A549 (cell line): ENCODE data around the gene CMTM7. TPM values are rescaled to one million over a fixed set of nuclear protein-coding genes. Genes with fewer than 3 reads are reported as not detected.

Experiments
- ATAC-seq, 2 experiments: fragments of 200-7000 bp in 1 of 2; fragments of >200 bp in 1 of 2; cut with Nextera tagmentation in 1 of 2; cut with Tn5 transposase in 1 of 2; 3 replicates each; pipeline versions ENCODE4 v1.8.0 to v1.9.1; 2018 to 2020; ENCODE audit warnings: mild to moderate bottlenecking in 1 of 2, moderate library complexity in 1 of 2
- CTCF ChIA-PET: fragments of 300-600 bp; sonication (Branson Sonifier 250); formaldehyde crosslinking; extraction: SDS; loops from one replicate; lab custom pipeline; 2021; ENCODE audit warnings: antibody characterized with exemption, inconsistent platforms; lab: Yijun Ruan, JAX
- POLR2A ChIA-PET: fragments of 350-600 bp; formaldehyde crosslinking; extraction: SDS; loops from one replicate; lab custom pipeline; 2021; ENCODE audit warnings: antibody characterized with exemption, inconsistent platforms; lab: Yijun Ruan, JAX
- DNase-seq, 2 experiments: peaks; one replicate each; pipeline versions ENCODE4 v3.0.0 to v3.0.0-alpha.2; 2011 to 2016; ENCODE audit warnings: low read depth in 1 of 2, low spot score in 1 of 2
- FAIRE-seq: peaks from 2 replicates; lab custom pipeline; 2011; peaks lifted over from hg19 to GRCh38; lab: Jason Lieb, UNC
- H3K27ac ChIP-seq, 2 experiments: fragments of >200 bp; sonication (Bioruptor Twin); formaldehyde crosslinking; 3 replicates each; pipeline ENCODE4 v1.5.1; 2016 to 2017
- H3K4me1 ChIP-seq: fragments of >200 bp; sonication (Bioruptor Twin); formaldehyde crosslinking; 3 replicates; pipeline ENCODE4 v1.6.1; 2016
- H3K4me2 ChIP-seq: fragments of >200 bp; sonication (Bioruptor Twin); formaldehyde crosslinking; 3 replicates; pipeline ENCODE4 v1.6.1; 2016
- H3K4me3 ChIP-seq: fragments of >200 bp; sonication (Bioruptor Twin); formaldehyde crosslinking; 3 replicates; pipeline ENCODE4 v1.5.1; 2016
- H3K9me3 ChIP-seq: fragments of >200 bp; sonication (Bioruptor Twin); formaldehyde crosslinking; 3 replicates; pipeline ENCODE4 v1.6.1; 2016
- ATOH8 ChIP-seq: fragments of 250-450 bp; sonication (Bioruptor Pico); IDR thresholded peaks from 2 replicates; pipeline ENCODE4 v1.5.0; 2020; ENCODE audit warnings: low read depth, mild to moderate bottlenecking, moderate library complexity
- CEBPB ChIP-seq, 2 experiments: fragments of >200 bp in 1 of 2; sonication (Bioruptor Twin) in 1 of 2; formaldehyde crosslinking in 1 of 2; IDR thresholded peaks; 2 replicates each; pipeline ENCODE4 v1.6.1; 2012 to 2016
- CHD4 ChIP-seq: fragments of 200-600 bp; sonication (generic); IDR thresholded peaks from 2 replicates; pipeline ENCODE4 v1.6.1; 2016; ENCODE audit warnings: antibody characterized with exemption, mild to moderate bottlenecking, borderline replicate concordance
- EHF ChIP-seq: fragments of 250-450 bp; sonication (Bioruptor Pico); IDR thresholded peaks from 2 replicates; pipeline ENCODE4 v1.5.0; 2020; ENCODE audit warnings: mild to moderate bottlenecking
- EHMT2 ChIP-seq: fragments of 200-600 bp; sonication (generic); IDR thresholded peaks from 2 replicates; pipeline ENCODE4 v1.6.1; 2016; ENCODE audit warnings: antibody characterized with exemption, low read depth, mild to moderate bottlenecking, moderate library complexity
- ESRRA ChIP-seq: fragments of 150-350 bp; IDR thresholded peaks from 2 replicates; pipeline ENCODE4 v1.6.1; 2014; ENCODE audit warnings: mild to moderate bottlenecking, low read length, borderline replicate concordance
- FOSB ChIP-seq: fragments of 250-450 bp; sonication (Bioruptor Pico); IDR thresholded peaks from 2 replicates; pipeline ENCODE4 v1.5.0; 2020; ENCODE audit warnings: mild to moderate bottlenecking, moderate library complexity
- FOXS1 ChIP-seq: fragments of 250-450 bp; sonication (Bioruptor Pico); IDR thresholded peaks from 2 replicates; pipeline ENCODE4 v1.5.0; 2020; ENCODE audit warnings: mild to moderate bottlenecking, moderate library complexity
- HEYL ChIP-seq: fragments of 250-450 bp; sonication (Bioruptor Pico); IDR thresholded peaks from 2 replicates; pipeline ENCODE4 v1.8.0; 2021; ENCODE audit warnings: mild to moderate bottlenecking, moderate library complexity
- HOXA7 ChIP-seq: fragments of 250-450 bp; sonication (Bioruptor Pico); IDR thresholded peaks from 2 replicates; pipeline ENCODE4 v1.5.0; 2020; ENCODE audit warnings: mild to moderate bottlenecking, moderate library complexity
- HOXB13 ChIP-seq: fragments of 250-450 bp; sonication (Bioruptor Pico); IDR thresholded peaks from 2 replicates; pipeline ENCODE4 v1.5.0; 2020; ENCODE audit warnings: low read depth, mild to moderate bottlenecking, moderate library complexity
- JUN ChIP-seq, 2 experiments: fragments of >200 bp; sonication (Bioruptor Twin); formaldehyde crosslinking; IDR thresholded peaks; 2 replicates in 1 of 2; 3 replicates in 1 of 2; pipeline ENCODE4 v1.6.1; 2016 to 2017
- KDM1A ChIP-seq: fragments of 200-600 bp; sonication (generic); IDR thresholded peaks from 2 replicates; pipeline ENCODE4 v1.6.1; 2016; ENCODE audit warnings: low read depth, mild to moderate bottlenecking
- KDM5A ChIP-seq: fragments of 200-600 bp; sonication (generic); IDR thresholded peaks from 2 replicates; pipeline ENCODE4 v1.6.1; 2016; ENCODE audit warnings: antibody characterized with exemption, mild to moderate bottlenecking
- MAFK ChIP-seq: fragments of 450-650 bp; IDR thresholded peaks from 2 replicates; pipeline ENCODE4 v1.6.1; 2014; ENCODE audit not compliant: partially characterized antibody
- MAZ ChIP-seq: fragments of 150-350 bp; IDR thresholded peaks from 2 replicates; pipeline ENCODE4 v1.6.1; 2014; ENCODE audit warnings: antibody characterized with exemption, low read depth, low read length, borderline replicate concordance
- NFE2L2 ChIP-seq: fragments of 150-350 bp; conservative IDR thresholded peaks from 2 replicates; pipeline ENCODE4 v1.6.1; 2014; ENCODE audit warnings: low read length
- POLR2A ChIP-seq: IDR thresholded peaks from 2 replicates; pipeline ENCODE4 v1.6.1; 2012; ENCODE audit warnings: mild to moderate bottlenecking, low read length
- RAD21 ChIP-seq, 2 experiments: fragments of >200 bp in 1 of 2; sonication (Bioruptor Twin) in 1 of 2; formaldehyde crosslinking in 1 of 2; IDR thresholded peaks in 1 of 2; conservative IDR thresholded peaks in 1 of 2; 2 replicates in 1 of 2; 3 replicates in 1 of 2; pipeline ENCODE4 v1.6.1; 2012 to 2018; ENCODE audit warnings: inconsistent platforms in 1 of 2
- RCOR1 ChIP-seq: fragments of 150-350 bp; IDR thresholded peaks from 2 replicates; pipeline ENCODE4 v1.6.1; 2014; ENCODE audit warnings: antibody characterized with exemption, low read length, low read depth
- REST ChIP-seq: fragments of 200-600 bp; sonication (generic); IDR thresholded peaks from 2 replicates; pipeline ENCODE4 v1.6.1; 2016; ENCODE audit warnings: antibody characterized with exemption, mild to moderate bottlenecking, moderate library complexity
- USF2 ChIP-seq: fragments of 450-650 bp; IDR thresholded peaks from 2 replicates; pipeline ENCODE4 v1.6.1; 2014; ENCODE audit warnings: antibody characterized with exemption
- ZC3H11A ChIP-seq: fragments of 450-650 bp; IDR thresholded peaks from 2 replicates; pipeline ENCODE4 v1.6.1; 2014; ENCODE audit warnings: antibody characterized with exemption, mild to moderate bottlenecking
- ZNF302 ChIP-seq: fragments of 250-450 bp; sonication (Bioruptor Pico); IDR thresholded peaks from 2 replicates; pipeline ENCODE4 v1.9.0; 2021; ENCODE audit warnings: inconsistent platforms, mild to moderate bottlenecking, moderate library complexity
- WGBS: methylation state at CpG from one replicate; pipeline ENCODE4 v1.1.6; 2017; ENCODE audit errors: missing lambda C conversion rate; 5-methylcytosine and 5-hydroxymethylcytosine counted together
- polyA plus RNA-seq, 4 experiments: library from polyadenylated mRNA; depleted of rRNA in 3 of 4; stranded (reverse); fragments of >200 nt; fragmentation: RNase III in 1 of 4; extraction: RNeasy Plus Mini Kit Qiagen cat#74134 plus additional on column Dnase treatment in 1 of 4; gene quantifications; 2 replicates in 3 of 4; 3 replicates in 1 of 4; pipeline ENCODE4 v1.2.3, GENCODE V29; 2011 to 2017
- TF ChIP-seq, protein P1 (sequence below): fragments of >200 bp; sonication (Bioruptor Twin); formaldehyde crosslinking; IDR thresholded peaks from 3 replicates; pipeline ENCODE4 v1.6.1; 2016
- TF ChIP-seq, protein P2 (sequence below): IDR thresholded peaks from 2 replicates; pipeline ENCODE4 v1.6.1; 2012

The CMTM7 gene
- polyA plus RNA-seq, 2 of the 4 experiments (the other 2 are of a cell fraction), result 14.2 to 18.7 TPM

DNA sequence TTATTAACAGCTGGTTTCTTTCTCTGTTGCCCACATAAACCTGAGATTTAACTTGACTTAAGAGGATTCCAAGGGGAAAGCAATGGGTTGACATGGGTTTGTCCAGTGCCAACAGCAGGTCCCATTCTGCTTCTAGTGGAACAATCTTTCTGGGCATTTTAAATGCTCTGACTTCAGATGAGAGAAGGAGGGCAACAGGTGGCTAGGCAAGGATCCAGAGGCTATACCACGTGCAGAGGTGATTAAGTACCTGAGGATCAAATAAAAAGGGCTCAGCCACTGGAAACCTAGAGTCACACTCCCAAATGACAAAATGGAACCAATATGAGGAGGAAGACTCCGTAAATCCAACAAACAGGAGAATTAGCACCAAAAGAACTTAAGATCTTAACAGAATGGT is 82.5 kb downstream of the CMTM7 start:
- H3K9me3 ChIP-seq, result no peaks in the 10 kb centered on the region
- TF ChIP-seq NFE2L2 (no peak), REST (no peak), FOSB (no peak), RAD21 (conservative IDR thresholded peaks at IDR 0.05 in 1 of 2, IDR thresholded peaks at IDR 0.05 in 1 of 2) (no peak), ZNF302 (CRISPR knock-in tag) (no peak), USF2 (no peak), ATOH8 (CRISPR knock-in tag) (no peak), RCOR1 (no peak), HEYL (CRISPR knock-in tag) (no peak), ESRRA (no peak), KDM1A (no peak), KDM5A (no peak), EHF (CRISPR knock-in tag) (no peak), FOXS1 (CRISPR knock-in tag) (no peak)
- TF ChIP-seq, protein P1, sequence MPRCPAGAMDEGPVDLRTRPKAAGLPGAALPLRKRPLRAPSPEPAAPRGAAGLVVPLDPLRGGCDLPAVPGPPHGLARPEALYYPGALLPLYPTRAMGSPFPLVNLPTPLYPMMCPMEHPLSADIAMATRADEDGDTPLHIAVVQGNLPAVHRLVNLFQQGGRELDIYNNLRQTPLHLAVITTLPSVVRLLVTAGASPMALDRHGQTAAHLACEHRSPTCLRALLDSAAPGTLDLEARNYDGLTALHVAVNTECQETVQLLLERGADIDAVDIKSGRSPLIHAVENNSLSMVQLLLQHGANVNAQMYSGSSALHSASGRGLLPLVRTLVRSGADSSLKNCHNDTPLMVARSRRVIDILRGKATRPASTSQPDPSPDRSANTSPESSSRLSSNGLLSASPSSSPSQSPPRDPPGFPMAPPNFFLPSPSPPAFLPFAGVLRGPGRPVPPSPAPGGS, result no peak
- no peak overlapping the region for H3K4me2 ChIP-seq
- ChIA-PET POLR2A (no interaction called here), CTCF (no interaction called here)
- H3K4me3 ChIP-seq, result no peak overlapping the region
- 85% methylated on average over 2 of the region's 2 CpGs for WGBS
- peaks cover 15% of the 10 kb centered on the region for H3K4me1 ChIP-seq
- FAIRE-seq, result no peak
- no peak for ATAC-seq
- DNase-seq, result no peak
- H3K27ac ChIP-seq, result no peak overlapping the region

DNA sequence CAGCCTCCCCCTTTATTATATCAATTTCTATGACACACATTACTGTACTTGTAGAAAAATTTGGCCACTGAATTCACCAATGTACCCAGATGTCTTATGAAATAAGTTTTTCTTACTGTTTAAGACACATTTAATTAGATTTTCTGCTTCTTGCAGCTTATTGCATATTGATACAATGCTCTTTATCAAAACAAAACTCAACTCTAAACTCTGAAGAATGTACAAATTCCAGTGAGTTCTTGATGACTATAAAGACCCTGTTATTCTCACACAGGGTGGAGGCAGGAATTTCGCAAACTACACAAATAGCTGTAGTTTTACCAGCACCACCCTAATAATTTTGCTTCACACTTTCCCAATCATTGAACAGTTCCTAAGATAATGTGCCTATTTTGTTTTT is 89.0 kb downstream of the CMTM7 start:
- no peak overlapping the region for H3K27ac ChIP-seq
- no peaks in the 10 kb centered on the region for H3K9me3 ChIP-seq
- WGBS, result 96% methylated on average over 1 of the region's 1 CpG
- no peak for TF ChIP-seq CEBPB (IDR thresholded peaks at IDR 0.05)
- no peak for TF ChIP-seq FOSB
- TF ChIP-seq MAZ, result no peak
- no peak for TF ChIP-seq EHMT2
- no peak for TF ChIP-seq HOXB13 (CRISPR knock-in tag)
- TF ChIP-seq RAD21 (conservative IDR thresholded peaks at IDR 0.05 in 1 of 2, IDR thresholded peaks at IDR 0.05 in 1 of 2), result no peak
- TF ChIP-seq KDM1A, result no peak
- no peak for TF ChIP-seq MAFK
- TF ChIP-seq HOXA7 (CRISPR knock-in tag), result no peak
- TF ChIP-seq KDM5A, result no peak
- no peak for TF ChIP-seq ZC3H11A
- TF ChIP-seq, protein P2, sequence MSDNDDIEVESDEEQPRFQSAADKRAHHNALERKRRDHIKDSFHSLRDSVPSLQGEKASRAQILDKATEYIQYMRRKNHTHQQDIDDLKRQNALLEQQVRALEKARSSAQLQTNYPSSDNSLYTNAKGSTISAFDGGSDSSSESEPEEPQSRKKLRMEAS, result no peak
- no peak for TF ChIP-seq JUN (IDR thresholded peaks at IDR 0.05)
- TF ChIP-seq CHD4, result no peak
- TF ChIP-seq POLR2A, result no peak
- TF ChIP-seq EHF (CRISPR knock-in tag), result no peak
- CTCF ChIA-PET, result interaction anchor here (7.4 kb wide), 1 partner anchor 12 kb away, joined by 47 read pairs; no protein-coding TSS in a partner anchor
- H3K4me3 ChIP-seq, result no peak overlapping the region
- no peak for DNase-seq
- no peak for FAIRE-seq
- H3K4me2 ChIP-seq, result no peak overlapping the region
- no peak for ATAC-seq
- POLR2A ChIA-PET, result no interaction called here
- H3K4me1 ChIP-seq, result no peaks in the 10 kb centered on the region
